PC-3 (cell line): Measurements from ENCODE around the gene NSDHL. TPM values are rescaled to one million over a fixed set of nuclear protein-coding genes. Genes with fewer than 3 reads are reported as not detected.

ENCODE experiments used
- ATAC-seq: fragments of 200-7000 bp; cut with Tn5 transposase; 2 replicates; pipeline ENCODE4 v1.9.1; 2020; ENCODE audit warnings: mild to moderate bottlenecking, moderate library complexity
- BruUV-seq: library from RNA; stranded (reverse); fragments of 400-500 nt; replicated peaks from 2 replicates; lab custom pipeline; 2021; lab: Mats Ljungman, UMichigan
- CTCF ChIA-PET: fragments of 300-600 bp; sonication (Branson Sonifier 250); formaldehyde crosslinking; loops from one replicate; lab custom pipeline; 2022; ENCODE audit warnings: antibody characterized with exemption; lab: Charles Lee
- POLR2A ChIA-PET: fragments of 300-600 bp; sonication (Branson Sonifier 250); formaldehyde crosslinking; loops from one replicate; lab custom pipeline; 2022; ENCODE audit warnings: antibody characterized with exemption; ENCODE audit not compliant: unreplicated experiment; lab: Charles Lee
- DNase-seq: peaks from one replicate; pipeline ENCODE4 v3.0.0-alpha.2; 2015
- H2AFZ ChIP-seq: fragments of 300-600 bp; sonication (generic); 2 replicates; pipeline ENCODE4 v1.6.0; 2016; ENCODE audit warnings: antibody characterized with exemption, low read length
- H3F3A ChIP-seq: fragments of 300-600 bp; sonication (generic); one replicate; pipeline ENCODE4 v1.6.0; 2017; ENCODE audit warnings: antibody characterized with exemption, low read length, control low read depth, mild to moderate bottlenecking; ENCODE audit not compliant: unreplicated experiment
- H3K27ac ChIP-seq: fragments of 300-600 bp; sonication (generic); 2 replicates; pipeline ENCODE4 v1.5.1; 2016; ENCODE audit warnings: mild to moderate bottlenecking, low read length
- H3K27me3 ChIP-seq: fragments of 300-600 bp; sonication (generic); 2 replicates; pipeline ENCODE4 v1.6.1; 2016; ENCODE audit warnings: low read length, mixed read lengths
- H3K36me3 ChIP-seq: fragments of 300-600 bp; sonication (generic); 2 replicates; pipeline ENCODE4 v1.6.1; 2016; ENCODE audit warnings: low read depth, mixed run types, low read length, mixed read lengths
- H3K4me1 ChIP-seq: fragments of 300-600 bp; sonication (generic); 2 replicates; pipeline ENCODE4 v1.5.1; 2016; ENCODE audit warnings: low read length; ENCODE audit not compliant: insufficient read depth
- H3K4me2 ChIP-seq: fragments of 300-600 bp; sonication (generic); 2 replicates; pipeline ENCODE4 v1.6.0; 2016; ENCODE audit warnings: low read length
- H3K4me3 ChIP-seq: fragments of 300-600 bp; sonication (generic); 2 replicates; pipeline ENCODE4 v1.5.1; 2016; ENCODE audit warnings: mild to moderate bottlenecking, low read length, mixed read lengths
- H3K79me2 ChIP-seq: fragments of 300-600 bp; sonication (generic); 2 replicates; pipeline ENCODE4 v1.6.1; 2017; ENCODE audit warnings: low read length, mixed read lengths
- H3K9ac ChIP-seq: fragments of 300-600 bp; sonication (generic); 2 replicates; pipeline ENCODE4 v1.6.0; 2016; ENCODE audit warnings: mild to moderate bottlenecking, low read length
- H3K9me2 ChIP-seq: fragments of 300-600 bp; sonication (generic); replicated peaks from 2 replicates; pipeline ENCODE4 v1.6.1; 2016; ENCODE audit warnings: mixed run types, low read length, mixed read lengths
- H3K9me3 ChIP-seq: fragments of 300-600 bp; sonication (generic); 2 replicates; pipeline ENCODE4 v1.6.1; 2016; ENCODE audit warnings: low read length, mixed read lengths
- H4K20me1 ChIP-seq: fragments of 300-600 bp; sonication (generic); 2 replicates; pipeline ENCODE4 v1.6.1; 2016; ENCODE audit warnings: low read length, mixed read lengths
- EZH2 ChIP-seq: fragments of 300-600 bp; sonication (generic); IDR thresholded peaks from one replicate; pipeline ENCODE4 v1.6.1; 2017; ENCODE audit warnings: antibody characterized with exemption, mild to moderate bottlenecking, low read length; ENCODE audit not compliant: unreplicated experiment
- EZH2phosphoT487 ChIP-seq: fragments of 300-600 bp; sonication (generic); IDR thresholded peaks from 2 replicates; pipeline ENCODE4 v1.6.1; 2018; ENCODE audit warnings: mild to moderate bottlenecking, antibody characterized with exemption, low read length, borderline replicate concordance
- intact Hi-C: fragments of 100-400 bp; cut with micrococcal nuclease; formaldehyde crosslinking; loops from 2 replicates; pipeline ENCODE4 v1.9.0; 2023
- total RNA-seq: library from RNA; depleted of rRNA; stranded (reverse); fragments of >200 nt; gene quantifications from 2 replicates; pipeline ENCODE4 v1.2.3, GENCODE V29; 2014
- TF ChIP-seq, protein P1 (sequence below): fragments of 300-600 bp; sonication (generic); conservative IDR thresholded peaks from 2 replicates; pipeline ENCODE4 v1.5.1; 2017; ENCODE audit warnings: antibody characterized with exemption, low read depth, mild to moderate bottlenecking, low read length

NSDHL gene
- total RNA-seq, 1 experiment from 2014 or later: 33.7 TPM

DNA sequence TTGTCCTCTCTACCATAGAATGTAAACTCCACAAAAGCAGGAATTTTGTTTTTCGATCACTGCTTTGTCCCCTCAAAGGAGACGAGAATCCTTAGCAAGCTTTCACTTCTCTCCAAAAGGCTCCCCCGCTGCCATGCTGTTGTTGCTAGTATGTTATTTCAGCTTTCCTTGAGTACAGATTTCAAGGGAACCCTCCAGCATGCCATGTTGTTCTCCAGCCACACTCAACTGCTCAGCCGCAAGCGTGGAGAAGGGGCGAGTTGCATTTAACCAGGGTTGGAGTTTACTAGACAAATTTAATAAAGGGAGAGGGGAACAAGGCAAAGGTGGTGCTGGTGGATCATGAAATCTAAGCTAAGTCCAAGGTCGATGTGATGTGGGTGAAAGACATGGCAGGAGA lies 23.1 kb downstream of the NSDHL start:
- CTCF ChIA-PET: no interaction called here

DNA sequence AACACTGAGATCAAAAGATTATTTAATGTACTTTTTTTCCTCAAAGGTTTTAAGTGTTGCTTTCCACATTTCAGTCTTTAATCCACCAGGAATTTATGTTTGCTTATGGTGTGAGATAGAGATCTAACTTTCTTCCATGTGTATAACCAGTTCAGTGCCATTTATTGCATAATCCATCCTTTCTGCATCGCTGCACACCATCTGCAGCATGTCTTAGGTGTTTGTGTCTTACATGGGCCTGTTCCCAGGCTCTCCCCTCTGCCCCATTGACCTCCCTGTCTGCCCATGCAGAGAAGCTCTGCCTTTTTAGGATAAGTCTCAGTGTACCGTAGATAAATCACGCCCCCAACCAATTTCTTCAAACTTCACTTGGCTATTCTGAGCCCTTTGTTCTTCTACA lies 30.3 kb downstream of the NSDHL start:
- H3K27ac ChIP-seq: no peak overlapping the region
- intact Hi-C loops: no loop called here
- DNase-seq: peak; percentile 51
- ATAC-seq: no peak
- BruUV-seq: no TSS peak
- H3K36me3 ChIP-seq: peaks cover 12% of the 10 kb centered on the region; the same call in 1 of the 2 replicates
- H3K4me3 ChIP-seq: no peak overlapping the region
- ChIA-PET POLR2A (interaction anchor here (0.7 kb wide), 1 partner anchor 12 kb away, joined by 5 read pairs; no protein-coding TSS in a partner anchor), CTCF (no interaction called here)
- peak overlapping the region; percentile 4; the same call in 1 of the 2 replicates for H3K4me2 ChIP-seq
- H3K27me3 ChIP-seq: no peaks in the 10 kb centered on the region
- no peaks in the 10 kb centered on the region for H3K9me2 ChIP-seq
- H4K20me1 ChIP-seq: no peaks in the 10 kb centered on the region
- peaks cover 12% of the 10 kb centered on the region for H3K4me1 ChIP-seq
- H3K9ac ChIP-seq: no peak overlapping the region
- TF ChIP-seq, protein P1, sequence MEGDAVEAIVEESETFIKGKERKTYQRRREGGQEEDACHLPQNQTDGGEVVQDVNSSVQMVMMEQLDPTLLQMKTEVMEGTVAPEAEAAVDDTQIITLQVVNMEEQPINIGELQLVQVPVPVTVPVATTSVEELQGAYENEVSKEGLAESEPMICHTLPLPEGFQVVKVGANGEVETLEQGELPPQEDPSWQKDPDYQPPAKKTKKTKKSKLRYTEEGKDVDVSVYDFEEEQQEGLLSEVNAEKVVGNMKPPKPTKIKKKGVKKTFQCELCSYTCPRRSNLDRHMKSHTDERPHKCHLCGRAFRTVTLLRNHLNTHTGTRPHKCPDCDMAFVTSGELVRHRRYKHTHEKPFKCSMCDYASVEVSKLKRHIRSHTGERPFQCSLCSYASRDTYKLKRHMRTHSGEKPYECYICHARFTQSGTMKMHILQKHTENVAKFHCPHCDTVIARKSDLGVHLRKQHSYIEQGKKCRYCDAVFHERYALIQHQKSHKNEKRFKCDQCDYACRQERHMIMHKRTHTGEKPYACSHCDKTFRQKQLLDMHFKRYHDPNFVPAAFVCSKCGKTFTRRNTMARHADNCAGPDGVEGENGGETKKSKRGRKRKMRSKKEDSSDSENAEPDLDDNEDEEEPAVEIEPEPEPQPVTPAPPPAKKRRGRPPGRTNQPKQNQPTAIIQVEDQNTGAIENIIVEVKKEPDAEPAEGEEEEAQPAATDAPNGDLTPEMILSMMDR: no peak
- TF ChIP-seq EZH2phosphoT487 (no peak), EZH2 (no peak)
- H3K79me2 ChIP-seq: no peaks in the 10 kb centered on the region
- no peak overlapping the region for H2AFZ ChIP-seq
- H3K9me3 ChIP-seq: no peaks in the 10 kb centered on the region
- H3F3A ChIP-seq: no peaks in the 10 kb centered on the region

More for the DNA sequence above, 23.1 kb downstream of the NSDHL start:
- Histone ChIP-seq H3K27me3 (no peaks in the 10 kb centered on the region), H2AFZ (no peak overlapping the region), H3K9me2 (no peaks in the 10 kb centered on the region), H3K9ac (no peak overlapping the region), H3K27ac (no peak overlapping the region), H3K9me3 (no peaks in the 10 kb centered on the region), H3K4me3 (no peak overlapping the region), H3K36me3 (peaks cover 2% of the 10 kb centered on the region; the same call in 1 of the 2 replicates), H3K4me1 (no peaks in the 10 kb centered on the region), H3F3A (no peaks in the 10 kb centered on the region), H4K20me1 (no peaks in the 10 kb centered on the region), H3K4me2 (no peak overlapping the region), H3K79me2 (no peaks in the 10 kb centered on the region)
- DNase-seq (no peak), ATAC-seq (no peak)
- TF ChIP-seq EZH2phosphoT487 (no peak), EZH2 (no peak)
- TF ChIP-seq, protein P1: no peak
- BruUV-seq: no TSS peak
- intact Hi-C loops: no loop called here
- POLR2A ChIA-PET: no interaction called here

DNA sequence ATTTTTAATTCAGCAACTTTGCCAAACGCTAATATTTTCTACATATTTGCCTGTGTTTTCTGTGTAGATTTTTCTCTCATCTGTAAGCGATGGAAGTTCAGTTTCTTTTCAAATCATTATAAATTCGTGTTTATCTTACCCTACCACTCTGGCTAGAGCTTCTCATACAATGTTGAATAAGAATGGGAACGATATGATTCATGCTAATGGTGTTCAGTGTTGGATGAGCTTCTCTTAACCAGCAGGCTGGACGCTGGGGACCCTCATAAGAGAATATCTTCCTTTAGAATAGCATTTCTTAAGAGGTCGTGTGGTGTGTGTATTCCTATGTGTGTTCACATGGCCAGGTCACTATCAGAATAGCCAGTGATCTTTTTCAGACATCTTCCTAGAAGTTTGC lies 31.0 kb downstream of the NSDHL start:
- H3K36me3 ChIP-seq: peaks cover 12% of the 10 kb centered on the region; the same call in 1 of the 2 replicates
- no peak for TF ChIP-seq EZH2
- TF ChIP-seq EZH2phosphoT487: no peak
- TF ChIP-seq, protein P1: no peak
- H3K27me3 ChIP-seq: no peaks in the 10 kb centered on the region
- H4K20me1 ChIP-seq: no peaks in the 10 kb centered on the region
- intact Hi-C loops: no loop called here
- DNase-seq: no peak
- H3K4me3 ChIP-seq: no peak overlapping the region
- no peak overlapping the region for H3K9ac ChIP-seq
- no peak overlapping the region for H2AFZ ChIP-seq
- peaks cover 12% of the 10 kb centered on the region for H3K4me1 ChIP-seq
- H3K4me2 ChIP-seq: no peak overlapping the region
- no peak for ATAC-seq
- ChIA-PET POLR2A (interaction anchor here (0.7 kb wide), 1 partner anchor 11 kb away, joined by 5 read pairs; no protein-coding TSS in a partner anchor), CTCF (no interaction called here)
- no peaks in the 10 kb centered on the region for H3K79me2 ChIP-seq
- BruUV-seq: no TSS peak
- no peaks in the 10 kb centered on the region for H3K9me2 ChIP-seq
- no peak overlapping the region for H3K27ac ChIP-seq
- no peaks in the 10 kb centered on the region for H3F3A ChIP-seq
- H3K9me3 ChIP-seq: no peaks in the 10 kb centered on the region
